Natural killer cell (primary cell): ENCODE measurements around the gene ZNF574. TPM values are rescaled to one million over a fixed set of nuclear protein-coding genes. Genes with fewer than 3 reads are reported as not detected.
A peak's percentile ranks its signal among the peaks of the same experiment; 100 is the strongest.

Experiments used
- ATAC-seq, 3 donors: fragments of 150-1000 bp in 2 of 3; fragments of 200-7000 bp in 1 of 3; cut with Tn5 transposase; 1 replicate in 1 of 3; 2 replicates in 2 of 3; pipeline ENCODE4 v1.10.0; 2021; ENCODE audit warnings: mild to moderate bottlenecking in 2 of 3, moderate library complexity in 2 of 3
- DNase-seq, 2 donors: peaks; one replicate each; pipeline versions ENCODE4 v3.0.0 to v3.0.0-alpha.2; 2013 to 2021; ENCODE audit warnings: mixed read lengths in 1 of 2
- H3K27ac ChIP-seq: one replicate; pipeline ENCODE4 v1.5.1; 2013; ENCODE audit warnings: mild to moderate bottlenecking, low read length
- H3K27me3 ChIP-seq: one replicate; pipeline ENCODE4 v1.6.1; 2013; ENCODE audit warnings: low read length; ENCODE audit not compliant: control insufficient read depth, insufficient read depth
- H3K36me3 ChIP-seq: one replicate; pipeline ENCODE4 v1.6.1; 2013; ENCODE audit warnings: low read length; ENCODE audit not compliant: control insufficient read depth, insufficient read depth
- H3K4me1 ChIP-seq: one replicate; pipeline ENCODE4 v1.6.1; 2013; ENCODE audit warnings: low read length; ENCODE audit not compliant: control insufficient read depth, insufficient read depth
- H3K4me3 ChIP-seq: one replicate; pipeline ENCODE4 v1.5.1; 2013; ENCODE audit warnings: low read length
- H3K9me3 ChIP-seq: one replicate; pipeline ENCODE4 v1.6.1; 2013; ENCODE audit warnings: low read length; ENCODE audit not compliant: control insufficient read depth, insufficient read depth
- H3K27ac Mint-ChIP-seq, 2 donors: one replicate each; pipeline ENCODE4 v1.8.0; 2022; ENCODE audit warnings: mild to moderate bottlenecking in 2 of 2, mixed read lengths in 2 of 2, moderate library complexity in 1 of 2
- H3K27me3 Mint-ChIP-seq, 2 donors: one replicate each; pipeline ENCODE4 v1.8.0; 2022; ENCODE audit warnings: low read depth in 2 of 2, mixed read lengths in 2 of 2
- H3K36me3 Mint-ChIP-seq: one replicate; pipeline ENCODE4 v1.8.0; 2022; ENCODE audit warnings: mixed read lengths
- H3K4me1 Mint-ChIP-seq, 2 donors: one replicate each; pipeline ENCODE4 v1.8.0; 2022; ENCODE audit warnings: mixed read lengths in 2 of 2
- H3K4me3 Mint-ChIP-seq: one replicate; pipeline ENCODE4 v1.8.0; 2022; ENCODE audit warnings: mild to moderate bottlenecking, moderate library complexity, mixed read lengths
- H3K9me3 Mint-ChIP-seq, 2 donors: one replicate each; pipeline ENCODE4 v1.8.0; 2022; ENCODE audit warnings: mixed read lengths in 2 of 2
- CTCF ChIP-seq: fragments of 200-600 bp; IDR thresholded peaks from one replicate; pipeline ENCODE4 v1.8.0; 2022; ENCODE audit warnings: antibody characterized with exemption
- WGBS: methylation state at CpG from one replicate; pipeline ENCODE4 v1.1.7; 2013; ENCODE audit warnings: missing lambda C conversion rate; ENCODE audit not compliant: insufficient coverage; 5-methylcytosine and 5-hydroxymethylcytosine counted together
- intact Hi-C: fragments of 100-400 bp; cut with micrococcal nuclease; formaldehyde crosslinking; loops from one replicate; pipeline ENCODE4 v1.14.2; 2022
- total RNA-seq, 4 donors: library from RNA; stranded (reverse); fragments of 120-200 nt in 1 of 4; gene quantifications; one replicate each; pipeline versions ENCODE4 v1.2.3 to v1.2.4, GENCODE V29; 2013 to 2022

ZNF574 gene
- total RNA-seq, 3 donors from 2014 or later (not counting 1 experiment from before 2014, with no cell fraction given), result 21.6 to 23.7 (median 23.1) TPM

GRCh38 chr19:42090672-42091071, 14.7 kb downstream of the ZNF574 start:
- H3K9me3 Mint-ChIP-seq, result no peaks in the 10 kb centered on the region
- H3K4me1 Mint-ChIP-seq, result peaks cover 12 to 43% of the 10 kb centered on the region in 2 donors
- no peak overlapping the region for H3K4me3 ChIP-seq
- H3K4me1 ChIP-seq, result peaks cover 21% of the 10 kb centered on the region
- no peaks in the 10 kb centered on the region for H3K9me3 ChIP-seq
- no peak overlapping the region for H3K27ac ChIP-seq
- intact Hi-C loops, result no loop called here
- ATAC-seq, result peak; percentile 53 to 81 (median 80)
- 10% methylated on average over 9 of the region's 9 CpGs for WGBS
- peaks cover 0 to 2% of the 10 kb centered on the region in 2 donors for H3K27me3 Mint-ChIP-seq
- peak in 1 of 2 donors; percentile 46 for DNase-seq
- H3K4me3 Mint-ChIP-seq, result peak overlapping the region; percentile 58
- H3K27me3 ChIP-seq, result no peaks in the 10 kb centered on the region
- no peak for TF ChIP-seq CTCF
- H3K36me3 Mint-ChIP-seq, result peaks cover 5% of the 10 kb centered on the region
- H3K27ac Mint-ChIP-seq, result peak overlapping the region; percentile 79 to 91
- H3K36me3 ChIP-seq, result peaks cover 25% of the 10 kb centered on the region

- Histone ChIP-seq H3K27ac (no peak overlapping the region), H3K4me3 (no peak overlapping the region), H3K9me3 (no peaks in the 10 kb centered on the region), H3K36me3 (peaks cover 28% of the 10 kb centered on the region), H3K27me3 (no peaks in the 10 kb centered on the region), H3K4me1 (peaks cover 21% of the 10 kb centered on the region)
- Mint-ChIP-seq H3K27me3 (peaks cover 0 to 2% of the 10 kb centered on the region in 2 donors), H3K36me3 (peaks cover 5% of the 10 kb centered on the region), H3K9me3 (no peaks in the 10 kb centered on the region), H3K27ac (peak overlapping the region; percentile 79 to 91), H3K4me3 (no peak overlapping the region), H3K4me1 (peaks cover 12 to 43% of the 10 kb centered on the region in 2 donors)
- DNase-seq (no peak), ATAC-seq (no peak)
- intact Hi-C loops, result no loop called here
- 95% methylated on average over 11 of the region's 13 CpGs for WGBS
- no peak for TF ChIP-seq CTCF
Observed at GRCh38 chr19:42091300-42091699, 15.3 kb downstream of the ZNF574 start.

DNA sequence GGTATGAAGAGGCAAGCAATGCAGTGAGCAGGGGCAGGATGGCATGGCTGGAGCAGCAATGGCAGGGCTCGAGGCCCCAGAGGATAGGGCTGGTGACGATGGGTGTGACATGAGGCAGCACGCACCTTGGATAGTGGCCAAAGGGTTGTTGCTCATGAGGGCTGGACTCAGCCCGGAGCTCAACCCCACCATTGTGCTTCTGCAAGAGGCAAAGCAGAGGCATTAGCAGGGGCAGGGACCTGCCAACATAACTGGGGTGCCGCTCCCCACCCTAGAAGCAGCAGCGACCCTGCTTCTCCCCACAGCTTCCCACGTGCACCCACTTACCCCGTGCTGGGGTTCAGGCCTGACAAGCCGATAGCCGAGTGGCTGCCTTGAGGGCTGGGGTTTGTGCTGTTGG, 15.8 kb downstream of the ZNF574 start:
- no peak for DNase-seq
- Mint-ChIP-seq H3K9me3 (no peaks in the 10 kb centered on the region), H3K4me3 (no peak overlapping the region), H3K27ac (no peak overlapping the region), H3K27me3 (peaks cover 0 to 2% of the 10 kb centered on the region in 2 donors), H3K36me3 (peaks cover 5% of the 10 kb centered on the region), H3K4me1 (peaks cover 12 to 43% of the 10 kb centered on the region in 2 donors)
- H3K27me3 ChIP-seq, result no peaks in the 10 kb centered on the region
- intact Hi-C loops, result no loop called here
- peaks cover 21% of the 10 kb centered on the region for H3K4me1 ChIP-seq
- no peak for TF ChIP-seq CTCF
- ATAC-seq, result no peak
- no peaks in the 10 kb centered on the region for H3K9me3 ChIP-seq
- no peak overlapping the region for H3K27ac ChIP-seq
- H3K36me3 ChIP-seq, result peaks cover 32% of the 10 kb centered on the region
- H3K4me3 ChIP-seq, result no peak overlapping the region
- WGBS, result 84% methylated on average over 10 of the region's 10 CpGs

DNA sequence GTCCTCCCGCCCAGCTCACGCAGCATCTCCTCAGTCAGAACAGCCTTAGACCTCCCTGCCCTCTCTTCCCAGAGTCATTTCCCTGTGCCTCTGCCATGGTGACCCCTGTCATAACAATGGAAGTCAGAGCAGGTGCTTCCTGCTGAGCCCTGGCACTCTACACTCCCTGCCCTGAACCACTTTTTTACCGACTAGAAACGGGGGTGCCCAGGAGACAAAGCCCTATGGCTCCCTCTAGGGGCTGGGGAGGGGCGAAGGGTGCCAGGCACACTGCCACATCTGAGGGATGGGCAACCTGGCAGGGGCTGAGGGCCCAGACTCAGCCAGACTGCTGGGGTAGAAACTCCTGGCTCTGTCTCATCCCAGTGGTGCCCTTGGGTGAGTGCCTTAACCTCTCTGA, 16.4 kb downstream of the ZNF574 start:
- Histone ChIP-seq H3K4me3 (no peak overlapping the region), H3K27ac (no peak overlapping the region), H3K4me1 (peaks cover 21% of the 10 kb centered on the region), H3K9me3 (no peaks in the 10 kb centered on the region), H3K36me3 (peaks cover 33% of the 10 kb centered on the region), H3K27me3 (no peaks in the 10 kb centered on the region)
- Mint-ChIP-seq H3K36me3 (peaks cover 5% of the 10 kb centered on the region), H3K27ac (peak overlapping the region; percentile 43 to 49), H3K27me3 (peaks cover 0 to 2% of the 10 kb centered on the region in 2 donors), H3K4me3 (no peak overlapping the region), H3K4me1 (peaks cover 12 to 38% of the 10 kb centered on the region in 2 donors), H3K9me3 (no peaks in the 10 kb centered on the region)
- intact Hi-C loops, result no loop called here
- ATAC-seq (peak in 2 of 3 donors; percentile 59), DNase-seq (peak in 1 of 2 donors; percentile 64)
- TF ChIP-seq CTCF, result peak; percentile 18
- WGBS, result 42% methylated on average over 5 of the region's 5 CpGs
